D341Med (cell line): ENCODE measurements around the gene COG1.

Experiments
- DNase-seq: peaks from one replicate; pipeline ENCODE4 v3.0.0; 2012; ENCODE audit warnings: low spot score

COG1 gene

DNA sequence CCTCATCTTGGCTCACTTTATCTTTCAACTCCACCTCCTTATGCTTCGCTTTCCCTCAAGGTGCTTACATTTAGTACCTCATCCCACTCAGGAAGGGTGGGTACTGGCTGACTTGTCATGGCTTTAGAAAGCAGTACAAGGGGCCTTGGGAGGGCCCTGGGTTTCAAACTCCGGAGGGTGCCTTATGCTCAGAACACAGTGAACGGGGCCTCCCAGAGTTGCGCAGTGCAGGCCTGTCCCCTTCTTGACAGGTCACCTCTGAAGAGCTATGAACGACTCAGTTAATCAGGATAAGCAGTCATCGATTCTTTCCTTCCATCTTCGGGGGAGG, 6.0 kb downstream of the COG1 start:
- DNase-seq: no peak

DNA sequence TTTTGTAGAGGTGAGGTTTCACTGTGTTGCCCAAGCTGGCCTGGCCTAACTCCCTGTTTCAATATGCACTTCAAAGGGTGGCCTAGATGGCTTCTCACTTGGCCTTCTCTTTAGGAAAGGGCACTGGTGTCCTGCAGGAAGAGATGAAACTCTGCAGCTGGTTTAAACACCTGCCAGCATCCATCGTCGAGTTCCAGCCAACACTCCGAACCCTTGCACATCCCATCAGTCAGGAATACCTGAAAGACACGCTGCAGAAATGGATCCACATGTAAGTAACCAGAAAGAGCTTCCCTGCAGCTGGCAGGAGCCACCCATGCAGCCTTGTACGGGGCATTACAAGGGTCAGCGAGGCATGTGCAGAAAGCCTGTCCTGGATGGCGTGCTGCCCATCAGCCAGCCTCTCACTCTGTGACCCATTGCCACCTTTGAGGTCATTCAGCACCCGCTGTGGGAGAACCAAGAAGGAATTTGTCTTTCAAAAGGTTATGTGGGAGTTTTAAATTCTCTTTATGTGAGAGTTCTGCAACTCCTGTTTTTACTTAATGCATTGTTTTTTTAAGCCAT, 7.0 kb downstream of the COG1 start:
- no peak for DNase-seq

DNA sequence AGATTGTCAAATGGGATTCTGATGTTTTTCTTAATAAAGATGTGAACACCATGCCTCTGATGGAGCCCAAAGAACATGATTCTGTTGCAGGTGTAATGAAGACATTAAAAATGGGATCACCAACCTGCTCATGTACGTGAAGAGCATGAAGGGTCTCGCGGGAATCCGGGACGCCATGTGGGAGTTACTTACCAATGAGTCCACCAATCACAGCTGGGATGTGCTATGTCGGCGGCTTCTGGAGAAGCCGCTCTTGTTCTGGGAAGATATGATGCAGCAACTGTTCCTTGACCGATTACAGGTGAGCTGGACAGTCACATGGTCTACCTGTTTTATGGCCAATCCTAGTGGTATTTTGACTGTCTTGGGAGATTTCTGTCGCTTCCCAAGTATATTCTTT, 7.6 kb downstream of the COG1 start:
- no peak for DNase-seq

DNA sequence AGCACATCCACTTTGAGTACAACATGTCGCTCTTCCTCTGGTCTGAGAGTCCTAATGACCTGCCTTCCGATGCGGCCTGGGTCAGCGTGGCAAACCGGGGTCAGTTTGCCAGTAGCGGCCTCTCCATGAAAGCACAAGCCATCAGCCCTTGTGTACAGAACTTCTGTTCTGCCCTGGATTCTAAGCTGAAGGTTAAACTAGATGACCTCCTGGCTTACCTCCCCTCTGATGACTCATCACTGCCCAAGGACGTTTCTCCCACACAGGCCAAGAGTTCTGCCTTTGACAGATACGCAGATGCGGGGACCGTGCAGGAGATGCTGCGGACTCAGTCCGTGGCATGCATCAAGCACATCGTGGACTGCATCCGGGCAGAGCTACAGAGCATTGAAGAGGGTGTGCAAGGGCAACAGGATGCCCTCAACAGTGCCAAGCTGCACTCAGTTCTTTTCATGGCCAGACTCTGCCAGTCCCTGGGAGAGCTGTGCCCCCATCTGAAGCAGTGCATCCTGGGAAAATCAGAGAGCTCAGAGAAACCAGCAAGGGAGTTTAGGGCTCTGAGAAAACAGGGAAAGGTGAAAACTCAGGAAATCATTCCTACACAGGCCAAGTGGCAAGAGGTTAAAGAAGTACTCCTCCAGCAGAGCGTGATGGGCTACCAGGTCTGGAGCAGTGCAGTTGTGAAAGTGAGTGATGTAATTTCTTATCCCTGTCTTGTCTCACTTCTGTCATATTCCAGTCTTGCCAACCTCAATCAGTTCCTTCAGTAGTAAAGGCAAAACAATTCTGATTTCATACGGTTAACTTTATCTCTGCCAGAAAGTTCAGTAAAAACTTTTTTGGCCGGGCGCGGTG, 8.6 kb downstream of the COG1 start:
- DNase-seq: no peak

DNA sequence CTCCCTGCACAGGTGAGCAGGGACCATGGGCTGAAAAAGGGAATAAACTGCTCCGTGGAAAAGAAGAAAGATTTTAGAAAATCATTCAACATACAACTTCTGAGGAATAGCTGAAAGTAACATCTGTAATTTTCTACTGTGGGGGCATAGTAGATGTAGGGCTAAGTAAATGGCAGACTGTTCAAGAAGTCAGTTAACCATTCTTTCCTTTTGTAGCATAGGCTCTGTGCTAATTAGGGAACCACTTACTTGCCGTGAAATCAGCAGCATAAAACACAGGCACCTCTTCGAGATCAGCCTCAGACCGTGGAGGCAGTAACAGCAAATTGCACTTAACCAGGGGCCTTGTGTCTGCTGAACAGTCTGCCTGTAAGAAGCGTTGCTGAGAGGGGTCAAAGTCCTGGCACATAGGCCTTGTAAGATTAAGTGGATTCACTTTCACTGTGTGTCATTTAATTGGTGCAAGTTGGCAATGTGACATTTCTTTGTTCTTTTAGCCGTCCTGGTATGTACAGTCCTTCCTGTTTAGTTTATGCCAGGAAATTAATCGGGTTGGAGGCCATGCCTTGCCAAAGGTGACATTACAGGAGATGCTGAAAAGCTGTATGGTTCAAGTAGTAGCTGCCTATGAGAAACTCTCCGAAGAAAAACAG, 10.4 kb downstream of the COG1 start:
- DNase-seq: no peak

DNA sequence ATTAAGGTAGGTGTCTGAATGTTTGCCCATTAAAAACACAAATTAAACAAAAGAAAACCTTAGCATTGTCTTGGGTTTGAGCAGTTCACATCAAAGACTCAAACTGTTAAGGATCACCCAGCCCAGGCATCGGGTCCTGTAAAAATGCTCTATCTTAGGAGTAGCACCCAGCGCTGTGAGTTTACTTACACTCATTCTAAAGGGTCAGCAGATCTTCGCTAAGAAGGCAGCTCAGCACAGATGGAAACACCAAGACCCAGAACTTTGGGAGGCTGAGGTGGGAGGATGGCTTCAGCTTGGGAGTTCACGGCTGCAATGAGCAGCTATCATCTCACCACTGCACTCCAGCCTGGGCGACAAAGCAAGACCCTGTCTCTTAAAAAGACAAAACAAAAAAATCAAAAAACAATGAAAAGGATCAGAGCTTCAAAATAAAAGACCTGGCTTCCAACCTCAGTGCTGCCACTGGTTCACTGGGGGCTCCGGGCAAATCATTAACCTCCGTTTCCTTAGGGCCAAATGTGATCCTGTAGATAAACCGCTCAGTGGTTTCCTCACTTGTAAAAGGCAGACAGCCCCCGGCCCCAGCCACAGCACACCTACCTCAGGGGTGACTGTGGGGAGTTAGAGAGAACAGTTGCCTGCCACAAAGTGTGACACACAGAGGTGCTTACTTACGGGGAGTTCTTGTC, 11.1 kb downstream of the COG1 start:
- DNase-seq: no peak

DNA sequence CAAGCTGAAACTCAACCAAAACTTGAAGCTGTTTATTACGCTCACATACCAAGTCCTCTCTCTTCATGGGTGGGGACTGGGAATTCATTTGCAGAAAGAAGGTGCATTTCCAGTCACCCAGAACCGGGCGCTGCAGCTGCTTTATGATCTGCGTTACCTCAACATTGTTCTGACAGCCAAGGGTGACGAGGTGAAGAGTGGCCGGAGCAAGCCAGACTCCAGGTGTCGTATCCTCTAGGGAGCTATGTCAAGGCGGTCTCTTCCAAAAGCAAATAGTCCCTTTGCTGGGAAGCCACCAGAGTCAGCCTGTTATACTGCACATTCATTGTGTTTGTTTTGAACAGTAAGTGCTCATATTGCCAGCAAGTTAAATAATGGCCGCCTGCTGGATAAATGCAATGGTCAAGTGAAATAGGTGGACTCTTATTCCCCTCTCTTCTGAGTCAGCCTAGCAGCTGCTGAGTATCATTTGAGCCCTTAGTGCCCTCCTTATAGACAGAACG, 12.7 kb downstream of the COG1 start:
- no peak for DNase-seq

DNA sequence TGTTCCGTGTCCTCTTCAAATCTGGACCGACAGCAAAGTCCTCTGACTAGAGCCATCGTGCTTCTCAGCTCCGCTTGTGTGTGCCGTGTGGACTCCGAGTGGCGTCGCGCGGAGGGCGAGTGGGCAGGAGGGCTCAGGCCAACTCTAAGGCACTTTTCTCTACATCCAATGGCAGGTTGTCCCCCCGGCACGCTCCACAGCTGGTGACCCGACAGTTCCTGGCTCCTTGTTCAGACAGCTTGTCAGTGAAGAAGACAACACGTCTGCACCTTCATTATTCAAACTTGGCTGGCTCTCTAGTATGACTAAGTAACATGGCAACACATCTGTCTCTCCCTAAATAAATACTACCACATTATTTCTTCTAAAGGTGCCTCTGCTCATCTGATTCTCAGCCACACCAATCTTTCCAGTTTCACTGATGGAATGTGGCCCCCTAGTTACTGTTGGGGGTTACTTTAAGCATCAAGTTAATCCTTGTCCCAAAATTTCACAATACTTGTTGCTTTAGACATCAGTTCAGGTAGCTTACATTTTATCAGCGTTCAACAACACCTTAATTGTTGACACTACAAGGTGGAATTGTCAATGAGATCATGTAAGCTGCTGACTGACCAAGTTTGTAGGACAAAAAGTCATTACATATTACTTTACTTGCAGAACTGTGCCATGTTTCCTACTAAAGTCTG, 15.4 kb downstream of the COG1 start:
- no peak for DNase-seq

DNA sequence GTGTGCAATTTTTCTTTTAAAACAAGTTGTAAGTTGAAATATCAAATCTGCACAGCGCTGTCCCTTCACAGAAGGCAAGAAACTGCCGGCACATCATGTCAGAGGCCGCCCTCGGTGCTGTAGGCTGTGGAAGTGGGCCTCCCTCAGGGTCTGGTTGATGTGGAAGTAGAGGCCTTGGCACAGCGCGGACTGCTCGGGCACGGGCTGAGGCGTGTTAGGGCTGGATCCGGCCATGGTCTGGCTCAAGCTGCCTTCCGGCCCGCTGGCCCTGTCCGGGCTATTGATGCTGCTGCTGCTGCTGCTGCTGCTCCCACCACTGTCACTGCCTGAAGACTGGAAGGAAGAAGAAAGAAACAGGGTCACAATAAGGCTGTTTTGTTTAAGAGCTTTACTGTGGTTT, 16.6 kb downstream of the COG1 start:
- DNase-seq: no peak

DNA sequence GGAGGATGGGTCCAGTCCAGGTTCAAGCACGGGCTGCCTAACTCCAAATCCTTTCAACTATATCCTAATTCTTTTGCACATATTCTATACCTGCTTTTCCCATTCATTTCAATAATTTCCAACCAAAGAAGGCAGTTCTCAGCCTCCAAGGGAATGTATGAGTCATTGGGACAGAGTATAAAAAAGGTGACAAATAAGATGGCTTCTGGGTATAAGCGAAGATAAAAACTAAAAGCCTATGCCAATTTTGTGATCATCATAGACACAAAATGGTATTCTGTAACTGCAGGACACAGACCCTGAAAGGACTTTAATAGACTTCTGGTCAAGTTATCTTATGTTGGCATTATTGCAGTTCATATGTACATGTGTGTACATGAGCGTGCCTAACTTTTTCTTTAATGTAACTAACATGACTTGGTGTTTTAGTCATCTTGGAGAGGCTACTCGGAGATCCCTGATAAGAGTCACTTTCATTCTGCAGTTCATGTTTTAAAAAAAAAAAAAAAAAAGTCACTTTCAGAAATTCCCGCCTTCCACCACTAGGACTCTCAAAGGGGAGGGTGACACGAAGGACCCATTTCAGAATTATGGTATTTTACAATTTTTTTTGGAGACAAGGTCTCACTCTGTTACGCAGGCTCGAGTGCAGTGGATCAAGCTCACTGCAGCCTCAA, 17.3 kb downstream of the COG1 start:
- no peak for DNase-seq

DNA sequence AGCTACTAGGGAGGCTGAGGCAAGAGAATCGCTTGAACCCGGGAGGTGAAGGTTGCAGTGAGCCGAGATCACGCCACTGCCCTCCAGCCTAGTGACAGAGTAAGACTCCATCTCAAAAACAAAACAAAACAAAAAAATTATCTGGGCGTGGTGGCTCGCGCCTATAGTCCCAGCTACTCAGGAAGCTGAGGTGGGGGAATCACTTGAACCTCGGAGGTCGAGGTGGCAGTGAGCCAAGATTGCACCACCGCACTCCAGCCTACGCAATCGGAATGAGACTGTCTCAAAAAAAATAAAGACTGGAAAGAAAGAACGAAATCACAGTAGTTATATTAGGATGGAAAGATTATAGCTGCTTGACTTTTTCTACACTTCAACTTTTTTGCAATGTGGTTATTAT, 18.9 kb downstream of the COG1 start:
- DNase-seq: no peak

DNA sequence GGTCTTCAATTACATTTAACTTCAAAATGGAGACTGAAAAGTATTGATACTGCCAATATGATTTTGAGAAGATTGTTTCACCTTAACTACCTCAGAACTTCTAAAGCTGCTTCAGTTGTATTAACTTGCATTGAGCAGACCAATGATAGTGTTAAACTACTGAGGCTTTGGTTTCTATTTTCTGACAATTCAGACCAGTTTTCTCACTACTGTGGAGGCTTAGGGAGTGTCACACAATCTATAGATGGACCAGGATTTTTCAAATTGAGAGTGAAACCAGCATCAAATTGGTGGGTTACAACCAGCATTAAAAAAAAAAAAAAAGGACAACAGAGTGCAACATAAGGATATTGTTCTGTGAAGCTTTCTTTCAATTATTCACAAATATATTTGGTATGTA, 21.2 kb downstream of the COG1 start:
- no peak for DNase-seq

DNA sequence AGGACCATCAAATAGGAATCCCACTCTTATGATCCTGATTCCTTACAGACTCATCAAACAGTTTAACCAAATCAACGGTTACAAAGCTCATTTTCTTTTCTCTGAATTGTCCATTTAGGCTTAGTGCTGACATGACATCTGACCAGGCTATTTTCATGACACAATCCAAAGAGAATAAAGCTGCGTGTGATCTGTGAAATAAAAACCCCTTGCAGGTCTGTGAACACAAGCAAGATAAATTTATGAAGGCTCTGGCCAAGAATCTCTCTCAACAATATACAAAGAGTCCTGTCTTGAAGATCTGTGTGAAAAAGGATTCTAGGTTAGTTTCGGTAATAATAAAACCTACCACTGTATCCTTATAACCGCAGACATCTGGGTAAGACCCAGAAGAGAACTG, 22.0 kb downstream of the COG1 start:
- DNase-seq: no peak

DNA sequence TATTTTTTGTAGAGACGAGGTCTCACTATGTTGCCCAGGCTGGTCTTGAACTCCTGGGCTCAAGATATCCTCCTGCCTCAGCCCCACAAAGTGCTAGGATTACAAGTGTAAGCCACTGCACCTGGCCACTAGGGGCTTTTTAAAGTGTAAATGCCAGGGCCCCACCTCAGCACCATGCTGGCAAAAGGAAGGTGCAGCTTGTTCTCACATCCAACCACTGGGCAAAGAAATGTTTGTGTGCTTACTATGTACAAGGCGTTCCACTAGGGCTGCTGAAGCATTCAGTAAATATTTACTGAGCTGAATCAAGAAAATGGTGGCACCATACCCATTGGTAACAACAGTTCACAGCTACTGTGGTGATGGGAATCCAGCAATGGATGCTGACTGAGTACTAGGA, 22.6 kb downstream of the COG1 start:
- DNase-seq: no peak

DNA sequence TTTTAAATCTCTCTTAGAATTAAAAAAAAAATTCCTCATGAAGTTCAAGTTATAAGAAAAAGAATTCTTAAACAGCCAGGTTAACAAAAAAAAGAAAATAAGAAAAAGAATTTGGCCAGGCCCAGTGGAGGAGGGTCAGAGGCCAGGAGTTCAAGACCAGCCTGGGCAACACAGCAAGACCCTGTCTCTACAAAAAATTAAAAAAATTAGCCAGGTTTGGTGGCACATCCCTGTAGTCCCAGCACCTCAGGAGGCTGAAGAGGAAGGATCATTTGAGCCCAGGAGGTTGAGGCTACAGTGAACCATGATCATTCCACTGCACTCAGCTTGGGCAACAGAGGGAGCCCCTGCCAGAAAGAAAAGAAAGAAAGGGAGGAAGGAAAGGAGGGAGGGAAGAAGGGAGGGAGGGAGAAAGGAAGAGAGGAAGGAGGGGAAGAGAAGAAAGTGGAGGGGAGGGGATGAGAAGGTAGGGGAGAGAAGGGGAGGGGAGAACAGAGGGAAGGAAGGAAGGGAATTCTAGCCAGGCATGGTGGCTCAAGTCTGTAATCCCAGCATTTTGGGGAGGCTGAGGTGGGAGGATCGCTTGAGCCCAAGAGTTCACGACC, 30.9 kb downstream of the COG1 start:
- DNase-seq: no peak

DNA sequence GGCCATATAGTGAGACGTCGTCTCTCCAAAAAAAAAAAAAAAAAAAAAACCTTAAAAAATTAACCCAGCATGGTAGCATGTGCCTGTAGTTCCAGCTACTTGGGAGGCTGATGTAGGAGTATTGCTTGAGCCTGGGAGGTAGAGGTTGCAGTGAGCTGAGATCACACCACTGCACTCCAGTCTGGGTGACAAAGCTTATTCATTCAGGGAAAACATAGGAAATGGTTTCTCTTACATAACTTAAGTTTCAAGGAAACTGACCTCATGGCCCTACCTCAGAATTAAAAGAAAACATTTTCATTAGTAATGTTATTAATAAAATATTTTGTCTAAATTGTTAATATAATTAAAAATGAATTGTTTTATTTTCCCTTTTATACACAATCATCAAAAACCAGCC, 31.4 kb downstream of the COG1 start:
- no peak for DNase-seq

DNA sequence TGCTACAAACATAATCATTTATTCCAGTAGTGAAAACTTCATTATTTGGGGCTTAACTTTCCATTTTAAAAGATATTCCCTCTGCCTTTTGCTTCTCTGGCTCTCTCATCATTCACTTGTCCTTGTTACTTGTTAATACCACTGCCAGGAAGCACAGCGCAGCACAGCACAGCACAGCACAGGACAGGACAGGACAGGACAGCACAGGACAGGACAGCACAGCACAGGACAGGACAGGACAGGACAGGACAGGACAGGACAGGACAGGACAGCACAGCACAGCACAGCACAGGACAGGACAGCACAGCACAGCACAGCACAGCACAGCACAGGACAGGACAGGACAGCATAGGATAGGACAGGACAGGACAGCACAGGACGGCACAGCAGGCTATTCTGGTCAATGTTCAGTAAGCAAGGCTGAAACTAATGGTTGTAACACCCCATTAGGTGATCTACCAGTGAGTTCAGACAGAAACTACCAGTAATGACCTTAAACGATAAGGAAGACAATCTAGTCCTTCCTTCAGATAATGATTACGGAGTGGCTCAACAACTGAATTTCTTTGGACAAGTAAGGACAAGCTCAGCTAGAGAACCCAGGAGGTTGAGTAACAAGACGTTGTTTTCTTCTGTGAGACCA, 31.9 kb downstream of the COG1 start:
- no peak for DNase-seq

DNA sequence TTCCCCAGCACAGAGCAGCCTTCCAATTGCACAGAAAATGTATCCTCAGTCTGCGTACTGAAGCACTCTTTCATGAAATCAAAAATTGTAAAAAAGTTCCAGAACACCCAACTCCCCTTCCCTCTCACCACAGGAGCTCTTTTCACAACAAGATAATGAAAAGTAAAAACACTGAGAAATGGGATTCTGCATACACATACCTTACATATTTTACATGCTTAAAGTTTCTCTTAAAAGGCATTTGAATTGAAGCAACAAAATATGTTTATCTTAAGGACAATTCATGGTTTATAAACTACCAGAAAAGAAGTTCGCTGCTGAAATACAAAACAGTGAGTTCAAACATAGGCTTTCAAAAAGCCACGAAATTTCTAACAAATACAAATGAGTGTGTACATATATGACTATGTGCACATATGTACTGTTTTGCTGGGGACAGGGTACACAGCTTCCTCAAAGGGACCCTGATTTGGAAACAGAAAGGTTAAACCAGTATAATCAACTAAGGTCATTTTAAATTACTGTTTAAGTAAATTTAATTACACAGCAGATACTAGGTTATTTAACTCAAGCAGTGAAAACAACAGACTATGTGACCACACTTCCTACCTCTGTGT, 33.8 kb downstream of the COG1 start:
- DNase-seq: no peak

DNA sequence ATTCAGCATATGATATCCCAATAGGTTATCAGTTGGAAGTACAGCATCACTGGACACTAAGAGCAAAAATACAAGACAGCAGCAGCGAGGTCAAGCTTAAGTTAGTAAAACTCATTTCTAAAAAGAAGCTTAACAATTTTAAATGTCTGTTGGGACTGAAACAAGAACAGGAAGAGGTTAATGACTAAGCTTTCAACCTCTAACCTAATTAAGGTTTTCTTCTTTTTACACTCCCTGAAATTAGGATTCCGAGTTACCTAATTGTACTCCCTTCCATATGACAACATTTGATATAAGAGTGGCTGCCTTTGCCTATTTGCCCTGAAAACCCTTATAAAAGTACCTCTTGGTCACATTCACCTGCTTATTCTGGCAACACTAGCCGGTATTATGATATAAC, 34.5 kb downstream of the COG1 start:
- no peak for DNase-seq

DNA sequence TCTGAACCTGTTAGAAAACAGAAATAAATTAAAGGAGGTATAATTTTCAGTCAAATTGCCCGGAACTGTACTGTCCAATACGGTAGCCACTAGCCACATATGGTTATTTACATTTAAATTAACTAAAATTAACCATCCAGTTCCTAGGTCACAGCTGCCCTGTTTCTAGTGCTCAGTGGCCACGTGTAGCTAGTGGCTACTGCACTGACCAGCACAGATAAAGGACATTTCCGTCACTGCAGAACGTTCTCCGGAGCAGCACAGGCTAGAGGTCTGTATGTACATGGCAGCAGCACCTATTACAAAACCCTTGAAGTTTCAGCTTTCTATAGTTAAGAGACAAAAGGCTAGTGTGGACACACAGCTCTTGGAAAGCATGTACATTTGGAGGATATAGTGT, 35.1 kb downstream of the COG1 start:
- DNase-seq: no peak
